PC-3 (cell line): ENCODE data around the gene SH3D19. TPM values are rescaled to one million over a fixed set of nuclear protein-coding genes. Genes with fewer than 3 reads are reported as not detected.

Source experiments
- ATAC-seq: fragments of 200-7000 bp; cut with Tn5 transposase; 2 replicates; pipeline ENCODE4 v1.9.1; 2020; ENCODE audit warnings: mild to moderate bottlenecking, moderate library complexity
- BruUV-seq: library from RNA; stranded (reverse); fragments of 400-500 nt; replicated peaks from 2 replicates; lab custom pipeline; 2021; lab: Mats Ljungman, UMichigan
- CTCF ChIA-PET: fragments of 300-600 bp; sonication (Branson Sonifier 250); formaldehyde crosslinking; loops from one replicate; lab custom pipeline; 2022; ENCODE audit warnings: antibody characterized with exemption; lab: Charles Lee
- POLR2A ChIA-PET: fragments of 300-600 bp; sonication (Branson Sonifier 250); formaldehyde crosslinking; loops from one replicate; lab custom pipeline; 2022; ENCODE audit warnings: antibody characterized with exemption; ENCODE audit not compliant: unreplicated experiment; lab: Charles Lee
- DNase-seq: peaks from one replicate; pipeline ENCODE4 v3.0.0-alpha.2; 2015
- H2AFZ ChIP-seq: fragments of 300-600 bp; sonication (generic); 2 replicates; pipeline ENCODE4 v1.6.0; 2016; ENCODE audit warnings: antibody characterized with exemption, low read length
- H3F3A ChIP-seq: fragments of 300-600 bp; sonication (generic); one replicate; pipeline ENCODE4 v1.6.0; 2017; ENCODE audit warnings: antibody characterized with exemption, low read length, control low read depth, mild to moderate bottlenecking; ENCODE audit not compliant: unreplicated experiment
- H3K27ac ChIP-seq: fragments of 300-600 bp; sonication (generic); 2 replicates; pipeline ENCODE4 v1.5.1; 2016; ENCODE audit warnings: mild to moderate bottlenecking, low read length
- H3K27me3 ChIP-seq: fragments of 300-600 bp; sonication (generic); 2 replicates; pipeline ENCODE4 v1.6.1; 2016; ENCODE audit warnings: low read length, mixed read lengths
- H3K36me3 ChIP-seq: fragments of 300-600 bp; sonication (generic); 2 replicates; pipeline ENCODE4 v1.6.1; 2016; ENCODE audit warnings: low read depth, mixed run types, low read length, mixed read lengths
- H3K4me1 ChIP-seq: fragments of 300-600 bp; sonication (generic); 2 replicates; pipeline ENCODE4 v1.5.1; 2016; ENCODE audit warnings: low read length; ENCODE audit not compliant: insufficient read depth
- H3K4me2 ChIP-seq: fragments of 300-600 bp; sonication (generic); 2 replicates; pipeline ENCODE4 v1.6.0; 2016; ENCODE audit warnings: low read length
- H3K4me3 ChIP-seq: fragments of 300-600 bp; sonication (generic); 2 replicates; pipeline ENCODE4 v1.5.1; 2016; ENCODE audit warnings: mild to moderate bottlenecking, low read length, mixed read lengths
- H3K79me2 ChIP-seq: fragments of 300-600 bp; sonication (generic); 2 replicates; pipeline ENCODE4 v1.6.1; 2017; ENCODE audit warnings: low read length, mixed read lengths
- H3K9ac ChIP-seq: fragments of 300-600 bp; sonication (generic); 2 replicates; pipeline ENCODE4 v1.6.0; 2016; ENCODE audit warnings: mild to moderate bottlenecking, low read length
- H3K9me2 ChIP-seq: fragments of 300-600 bp; sonication (generic); replicated peaks from 2 replicates; pipeline ENCODE4 v1.6.1; 2016; ENCODE audit warnings: mixed run types, low read length, mixed read lengths
- H3K9me3 ChIP-seq: fragments of 300-600 bp; sonication (generic); 2 replicates; pipeline ENCODE4 v1.6.1; 2016; ENCODE audit warnings: low read length, mixed read lengths
- H4K20me1 ChIP-seq: fragments of 300-600 bp; sonication (generic); 2 replicates; pipeline ENCODE4 v1.6.1; 2016; ENCODE audit warnings: low read length, mixed read lengths
- EZH2 ChIP-seq: fragments of 300-600 bp; sonication (generic); IDR thresholded peaks from one replicate; pipeline ENCODE4 v1.6.1; 2017; ENCODE audit warnings: antibody characterized with exemption, mild to moderate bottlenecking, low read length; ENCODE audit not compliant: unreplicated experiment
- EZH2phosphoT487 ChIP-seq: fragments of 300-600 bp; sonication (generic); IDR thresholded peaks from 2 replicates; pipeline ENCODE4 v1.6.1; 2018; ENCODE audit warnings: mild to moderate bottlenecking, antibody characterized with exemption, low read length, borderline replicate concordance
- intact Hi-C: fragments of 100-400 bp; cut with micrococcal nuclease; formaldehyde crosslinking; loops from 2 replicates; pipeline ENCODE4 v1.9.0; 2023
- total RNA-seq: library from RNA; depleted of rRNA; stranded (reverse); fragments of >200 nt; gene quantifications from 2 replicates; pipeline ENCODE4 v1.2.3, GENCODE V29; 2014
- TF ChIP-seq, protein P1 (sequence below): fragments of 300-600 bp; sonication (generic); conservative IDR thresholded peaks from 2 replicates; pipeline ENCODE4 v1.5.1; 2017; ENCODE audit warnings: antibody characterized with exemption, low read depth, mild to moderate bottlenecking, low read length

SH3D19 gene
- total RNA-seq, 1 experiment from 2014 or later: 30.1 TPM

DNA sequence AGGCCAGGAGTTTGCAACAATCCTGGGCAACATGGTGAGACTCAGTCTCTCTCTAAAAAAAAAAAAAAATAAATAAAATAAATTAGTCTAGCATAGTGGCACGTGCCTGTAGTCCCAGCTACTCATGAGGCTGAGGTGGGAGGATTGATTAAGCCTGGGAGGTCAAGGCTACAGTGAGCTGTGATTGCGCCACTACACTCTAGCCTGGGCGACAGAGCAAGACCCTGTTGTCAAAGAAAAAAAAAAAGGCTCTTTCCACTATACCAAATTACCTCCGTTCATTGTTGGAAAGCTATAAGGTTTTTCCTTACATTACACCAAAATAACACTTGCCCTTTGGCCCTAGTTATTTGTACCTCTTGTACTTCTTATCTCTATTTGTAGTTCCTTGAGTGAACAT, 58.3 kb downstream of the SH3D19 start:
- BruUV-seq: no TSS peak
- Histone ChIP-seq H3K9me2 (no peaks in the 10 kb centered on the region), H4K20me1 (no peaks in the 10 kb centered on the region), H3K27ac (no peak overlapping the region), H3K4me2 (no peak overlapping the region), H3K36me3 (no peaks in the 10 kb centered on the region; the same call in 1 of the 2 replicates), H3K79me2 (peaks cover 26% of the 10 kb centered on the region), H3K9ac (no peak overlapping the region), H3K27me3 (no peaks in the 10 kb centered on the region), H3K9me3 (no peaks in the 10 kb centered on the region), H3F3A (no peaks in the 10 kb centered on the region), H2AFZ (no peak overlapping the region), H3K4me1 (peaks cover 7% of the 10 kb centered on the region; the same call in 1 of the 2 replicates), H3K4me3 (no peak overlapping the region)
- intact Hi-C loops: no loop called here
- ChIA-PET CTCF (no interaction called here), POLR2A (no interaction called here)
- no peak for DNase-seq
- TF ChIP-seq EZH2phosphoT487: no peak
- no peak for TF ChIP-seq EZH2
- TF ChIP-seq, protein P1, sequence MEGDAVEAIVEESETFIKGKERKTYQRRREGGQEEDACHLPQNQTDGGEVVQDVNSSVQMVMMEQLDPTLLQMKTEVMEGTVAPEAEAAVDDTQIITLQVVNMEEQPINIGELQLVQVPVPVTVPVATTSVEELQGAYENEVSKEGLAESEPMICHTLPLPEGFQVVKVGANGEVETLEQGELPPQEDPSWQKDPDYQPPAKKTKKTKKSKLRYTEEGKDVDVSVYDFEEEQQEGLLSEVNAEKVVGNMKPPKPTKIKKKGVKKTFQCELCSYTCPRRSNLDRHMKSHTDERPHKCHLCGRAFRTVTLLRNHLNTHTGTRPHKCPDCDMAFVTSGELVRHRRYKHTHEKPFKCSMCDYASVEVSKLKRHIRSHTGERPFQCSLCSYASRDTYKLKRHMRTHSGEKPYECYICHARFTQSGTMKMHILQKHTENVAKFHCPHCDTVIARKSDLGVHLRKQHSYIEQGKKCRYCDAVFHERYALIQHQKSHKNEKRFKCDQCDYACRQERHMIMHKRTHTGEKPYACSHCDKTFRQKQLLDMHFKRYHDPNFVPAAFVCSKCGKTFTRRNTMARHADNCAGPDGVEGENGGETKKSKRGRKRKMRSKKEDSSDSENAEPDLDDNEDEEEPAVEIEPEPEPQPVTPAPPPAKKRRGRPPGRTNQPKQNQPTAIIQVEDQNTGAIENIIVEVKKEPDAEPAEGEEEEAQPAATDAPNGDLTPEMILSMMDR: no peak
- ATAC-seq: no peak

DNA sequence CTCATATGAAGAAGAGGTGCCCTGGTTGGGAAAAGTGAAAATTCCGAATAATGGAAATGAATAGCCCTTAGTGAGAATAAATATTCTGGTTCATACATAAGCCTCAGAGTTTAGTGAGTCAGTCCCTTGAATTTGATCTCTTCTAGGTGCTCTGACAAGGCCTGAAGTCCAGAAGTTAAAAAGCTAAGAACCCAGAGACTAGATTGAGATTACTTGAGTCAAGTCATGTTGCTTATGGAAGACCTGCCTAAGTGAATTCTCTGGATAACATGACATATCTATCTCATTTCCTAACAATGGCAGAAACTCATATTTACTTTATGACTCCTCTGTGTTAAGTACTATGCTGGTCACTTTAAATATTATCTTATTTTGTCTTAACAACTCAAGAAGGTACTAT, 58.9 kb downstream of the SH3D19 start:
- ATAC-seq: peak; percentile 66

DNA sequence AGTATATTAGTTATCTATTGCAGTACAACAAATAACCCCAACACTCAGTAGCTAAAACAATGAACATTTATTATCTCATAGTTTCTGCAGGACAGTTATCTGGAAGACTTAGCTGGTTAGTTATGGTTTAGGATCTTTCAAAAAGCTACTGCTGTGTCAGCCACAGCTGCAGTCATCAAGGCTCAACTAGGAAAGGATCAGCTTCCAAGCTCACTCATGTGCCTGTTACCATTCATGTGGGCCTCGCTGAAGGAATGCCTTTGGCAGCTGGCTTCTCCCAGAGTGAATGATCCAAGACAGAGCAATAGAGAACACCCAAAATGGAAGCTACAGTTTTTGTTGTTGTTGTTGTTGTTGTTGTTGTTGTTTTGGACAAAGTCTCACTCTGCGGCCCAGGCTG, 62.0 kb downstream of the SH3D19 start:
- H3K9me2 ChIP-seq: no peaks in the 10 kb centered on the region
- H3K4me2 ChIP-seq: no peak overlapping the region
- 0 out of 2 replicates have a peak, but pooled peaks cover 4% of the 10 kb centered on the region for H4K20me1 ChIP-seq
- H3K4me1 ChIP-seq: peaks cover 28% of the 10 kb centered on the region
- BruUV-seq: no TSS peak
- ChIA-PET CTCF (no interaction called here), POLR2A (no interaction called here)
- no peaks in the 10 kb centered on the region; the same call in 1 of the 2 replicates for H3K36me3 ChIP-seq
- no peaks in the 10 kb centered on the region for H3F3A ChIP-seq
- peaks cover 39% of the 10 kb centered on the region for H3K79me2 ChIP-seq
- H3K4me3 ChIP-seq: no peak overlapping the region
- no peaks in the 10 kb centered on the region for H3K27me3 ChIP-seq
- no peaks in the 10 kb centered on the region for H3K9me3 ChIP-seq
- no peak overlapping the region for H3K27ac ChIP-seq
- H3K9ac ChIP-seq: no peak overlapping the region
- ATAC-seq (no peak), DNase-seq (no peak)
- intact Hi-C loops: no loop called here
- TF ChIP-seq EZH2 (no peak), EZH2phosphoT487 (no peak)
- TF ChIP-seq, protein P1: no peak
- no peak overlapping the region for H2AFZ ChIP-seq

More for the DNA sequence above, 58.9 kb downstream of the SH3D19 start:
- H3K4me2 ChIP-seq: no peak overlapping the region
- H3K27ac ChIP-seq: no peak overlapping the region
- peak; percentile 49 for DNase-seq
- H3K36me3 ChIP-seq: no peaks in the 10 kb centered on the region; the same call in 1 of the 2 replicates
- no peaks in the 10 kb centered on the region for H3K27me3 ChIP-seq
- intact Hi-C loops: no loop called here
- H4K20me1 ChIP-seq: no peaks in the 10 kb centered on the region
- H2AFZ ChIP-seq: no peak overlapping the region
- no TSS peak for BruUV-seq
- TF ChIP-seq EZH2 (no peak), EZH2phosphoT487 (no peak)
- H3K4me3 ChIP-seq: no peak overlapping the region
- H3K4me1 ChIP-seq: peaks cover 13% of the 10 kb centered on the region
- H3K9ac ChIP-seq: no peak overlapping the region
- no peaks in the 10 kb centered on the region for H3K9me3 ChIP-seq
- ChIA-PET POLR2A (no interaction called here), CTCF (no interaction called here)
- no peaks in the 10 kb centered on the region for H3K9me2 ChIP-seq
- H3F3A ChIP-seq: no peaks in the 10 kb centered on the region
- peaks cover 26% of the 10 kb centered on the region for H3K79me2 ChIP-seq
